HEK293T (cell line): ENCODE measurements around the gene PATE3.

Experiments
- ARNT ChIP-seq: fragments of 450-650 bp; IDR thresholded peaks from 2 replicates; pipeline ENCODE4 v1.6.1; 2017; ENCODE audit warnings: mild to moderate bottlenecking
- BHLHE40 ChIP-seq: fragments of 450-650 bp; IDR thresholded peaks from 2 replicates; pipeline ENCODE4 v1.6.1; 2016; ENCODE audit warnings: mild to moderate bottlenecking, moderate library complexity, borderline replicate concordance
- CTBP1 ChIP-seq: fragments of 450-650 bp; IDR thresholded peaks from 2 replicates; pipeline ENCODE4 v1.6.1; 2016; ENCODE audit warnings: borderline replicate concordance
- ELF4 ChIP-seq: fragments of 450-650 bp; IDR thresholded peaks from 2 replicates; pipeline ENCODE4 v1.6.1; 2017; ENCODE audit warnings: antibody characterized with exemption
- FOXA1 ChIP-seq: fragments of 450-650 bp; IDR thresholded peaks from 2 replicates; pipeline ENCODE4 v1.6.1; 2016; ENCODE audit warnings: mild to moderate bottlenecking
- FOXK2 ChIP-seq: fragments of 450-650 bp; IDR thresholded peaks from 2 replicates; pipeline ENCODE4 v1.6.1; 2016; ENCODE audit warnings: mild to moderate bottlenecking
- FOXM1 ChIP-seq: fragments of 450-650 bp; IDR thresholded peaks from 2 replicates; pipeline ENCODE4 v1.6.1; 2017; ENCODE audit warnings: mild to moderate bottlenecking, borderline replicate concordance
- HDGF ChIP-seq: fragments of 450-650 bp; IDR thresholded peaks from 2 replicates; pipeline ENCODE4 v1.6.1; 2017; ENCODE audit warnings: antibody characterized with exemption, borderline replicate concordance
- LEF1 ChIP-seq: fragments of 450-650 bp; IDR thresholded peaks from 2 replicates; pipeline ENCODE4 v1.6.1; 2017; ENCODE audit warnings: mild to moderate bottlenecking, borderline replicate concordance
- NFRKB ChIP-seq: fragments of 450-650 bp; IDR thresholded peaks from 2 replicates; pipeline ENCODE4 v1.6.1; 2016; ENCODE audit warnings: mild to moderate bottlenecking, moderate library complexity
- PKNOX1 ChIP-seq: fragments of 450-650 bp; IDR thresholded peaks from 2 replicates; pipeline ENCODE4 v1.6.1; 2016
- SP1 ChIP-seq: fragments of 450-650 bp; IDR thresholded peaks from 2 replicates; pipeline ENCODE4 v1.6.1; 2017
- SUZ12 ChIP-seq: fragments of 450-650 bp; IDR thresholded peaks from 2 replicates; pipeline ENCODE4 v1.6.1; 2016; ENCODE audit warnings: mild to moderate bottlenecking
- TARDBP ChIP-seq: fragments of 450-650 bp; IDR thresholded peaks from 2 replicates; pipeline ENCODE4 v1.6.1; 2016

DNA sequence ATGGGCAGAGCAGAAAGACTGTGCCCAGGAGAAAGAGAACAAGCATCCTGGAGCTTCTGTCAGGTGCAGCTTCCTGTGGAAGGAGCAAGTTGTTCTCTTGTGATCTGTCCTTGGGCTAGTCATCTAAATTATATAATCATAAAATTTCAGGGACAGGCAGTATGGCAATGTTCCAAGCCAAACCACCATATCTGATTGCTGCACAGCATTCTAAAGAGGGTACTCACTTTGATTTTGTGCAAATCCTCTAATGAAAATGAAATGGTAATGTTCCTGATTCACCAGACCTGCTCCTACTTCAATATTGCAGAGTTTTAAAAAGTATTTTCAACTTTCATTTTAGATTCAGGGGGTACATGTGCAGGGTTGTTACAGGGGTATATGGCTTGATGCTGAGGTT lies 9.2 kb upstream of the PATE3 start, which contains the start of gene PATE2:
- no peak for TF ChIP-seq PKNOX1
- no peak for TF ChIP-seq NFRKB
- no peak for TF ChIP-seq FOXK2
- no peak for TF ChIP-seq TARDBP
- TF ChIP-seq SP1, result no peak
- TF ChIP-seq FOXM1, result no peak
- TF ChIP-seq HDGF, result no peak
- no peak for TF ChIP-seq ELF4
- no peak for TF ChIP-seq CTBP1
- no peak for TF ChIP-seq SUZ12
- no peak for TF ChIP-seq FOXA1
- no peak for TF ChIP-seq ARNT
- TF ChIP-seq BHLHE40, result no peak
- no peak for TF ChIP-seq LEF1
